Thoracic aorta (tissue), 2 donors: ENCODE results near the gene DCC. TPM values are rescaled to one million over a fixed set of nuclear protein-coding genes. Genes with fewer than 3 reads are reported as not detected.

ENCODE experiments used
- ATAC-seq: fragments of 150-250 bp; one replicate; pipeline ENCODE4 v1.8.0; 2017; ENCODE audit warnings: low read depth; ENCODE audit not compliant: insufficient number of reproducible peaks, low FRiP score
- DNase-seq: peaks from one replicate; pipeline ENCODE4 v3.0.0-alpha.2; 2020; ENCODE audit warnings: low spot score
- H3K27ac ChIP-seq, 2 donors: fragments of 200-600 bp; sonication (generic); 1 replicate in 1 of 2; 2 replicates in 1 of 2; pipeline ENCODE4 v1.5.1; 2016; ENCODE audit warnings: mild to moderate bottlenecking in 2 of 2, moderate library complexity in 2 of 2
- H3K27me3 ChIP-seq: fragments of 200-600 bp; sonication (generic); replicated peaks from 2 replicates; pipeline ENCODE4 v1.6.0; 2016; ENCODE audit warnings: mild to moderate bottlenecking; ENCODE audit not compliant: insufficient read depth
- H3K36me3 ChIP-seq: fragments of 200-600 bp; sonication (generic); one replicate; pipeline ENCODE4 v1.5.1; 2016
- H3K4me1 ChIP-seq, 2 donors: fragments of 200-600 bp; sonication (generic); 1 replicate in 1 of 2; 2 replicates in 1 of 2; pipeline versions ENCODE4 v1.5.1 to v1.6.0; 2016; ENCODE audit warnings: low read depth in 2 of 2, mild to moderate bottlenecking in 1 of 2; ENCODE audit not compliant: control insufficient read depth in 1 of 2
- H3K4me3 ChIP-seq: fragments of 200-600 bp; sonication (generic); 2 replicates; pipeline ENCODE4 v1.5.1; 2016; ENCODE audit warnings: mild to moderate bottlenecking
- H3K9me3 ChIP-seq: fragments of 200-600 bp; sonication (generic); 2 replicates; pipeline ENCODE4 v1.5.1; 2016
- CTCF ChIP-seq: fragments of 200-600 bp; sonication (generic); IDR thresholded peaks from one replicate; pipeline ENCODE4 v1.5.1; 2019; ENCODE audit warnings: antibody characterized with exemption
- total RNA-seq, 2 donors: library from RNA; depleted of rRNA; stranded (reverse); fragments of >200 nt; gene quantifications; one replicate each; pipeline versions ENCODE4 v1.1.0 to v1.2.3, GENCODE V29; 2016

The DCC gene
- total RNA-seq, 2 donors from 2014 or later, result not detected

- Histone ChIP-seq H3K9me3 (no peaks in the 10 kb centered on the region), H3K27ac (no peak overlapping the region)
These were observed 441.1 kb downstream of the DCC start for GRCh38 chr18:52781113-52781512.

GRCh38 chr18:52791321-52791720 is 451.3 kb downstream of the DCC start:
- ATAC-seq (no peak), DNase-seq (no peak)
- Histone ChIP-seq H3K36me3 (no peaks in the 10 kb centered on the region), H3K4me1 (no peaks in the 10 kb centered on the region), H3K27me3 (no peaks in the 10 kb centered on the region), H3K9me3 (peaks cover 5% of the 10 kb centered on the region), H3K27ac (no peak overlapping the region), H3K4me3 (no peak overlapping the region)
- TF ChIP-seq CTCF, result no peak

More at GRCh38 chr18:52781113-52781512, 441.1 kb downstream of the DCC start:
- TF ChIP-seq CTCF, result no peak
- Histone ChIP-seq H3K4me3 (no peak overlapping the region), H3K36me3 (no peaks in the 10 kb centered on the region), H3K27me3 (no peaks in the 10 kb centered on the region), H3K4me1 (no peaks in the 10 kb centered on the region)
- DNase-seq (no peak), ATAC-seq (no peak)

GRCh38 chr18:52812834-52813233 is 472.8 kb downstream of the DCC start:
- TF ChIP-seq CTCF, result no peak
- Histone ChIP-seq H3K36me3 (no peaks in the 10 kb centered on the region), H3K27ac (no peak overlapping the region), H3K27me3 (no peaks in the 10 kb centered on the region), H3K4me3 (no peak overlapping the region), H3K9me3 (no peaks in the 10 kb centered on the region), H3K4me1 (no peaks in the 10 kb centered on the region)
- ATAC-seq (no peak), DNase-seq (no peak)

GRCh38 chr18:52813635-52814416 is 473.8 kb downstream of the DCC start:
- no peak overlapping the region for H3K27ac ChIP-seq
- no peaks in the 10 kb centered on the region for H3K4me1 ChIP-seq
- ATAC-seq (no peak), DNase-seq (no peak)
- no peaks in the 10 kb centered on the region for H3K36me3 ChIP-seq
- H3K4me3 ChIP-seq, result no peak overlapping the region
- TF ChIP-seq CTCF, result no peak
- no peaks in the 10 kb centered on the region for H3K27me3 ChIP-seq
- H3K9me3 ChIP-seq, result no peaks in the 10 kb centered on the region

- H3K4me3 ChIP-seq, result no peak overlapping the region
- no peaks in the 10 kb centered on the region for H3K9me3 ChIP-seq
- DNase-seq (no peak), ATAC-seq (no peak)
- no peak for TF ChIP-seq CTCF
- H3K4me1 ChIP-seq, result no peaks in the 10 kb centered on the region
- no peak overlapping the region for H3K27ac ChIP-seq
- no peaks in the 10 kb centered on the region for H3K36me3 ChIP-seq
- no peaks in the 10 kb centered on the region for H3K27me3 ChIP-seq
These were observed 475.7 kb downstream of the DCC start for GRCh38 chr18:52815651-52816050.
